Mesothelial cell of epicardium (in vitro differentiated cells): ENCODE results near the gene OTOG. TPM values are rescaled to one million over a fixed set of nuclear protein-coding genes. Genes with fewer than 3 reads are reported as not detected.
"Not testable (repeated sequence)": the region's sequence is repeated elsewhere in the genome, so short reads cannot be mapped to it uniquely, and the experiment has no call there.

Experiments
- DNase-seq, 2 experiments: peaks; one replicate each; pipeline ENCODE4 v3.0.0; 2021; ENCODE audit warnings: low spot score in 2 of 2; ENCODE audit not compliant: unreplicated experiment in 2 of 2
- H3K27ac Mint-ChIP-seq: 2 replicates; pipeline ENCODE4 v1.8.0; 2021; ENCODE audit warnings: mixed read lengths
- H3K27me3 Mint-ChIP-seq: 2 replicates; pipeline ENCODE4 v1.8.0; 2021; ENCODE audit warnings: low read depth, mixed read lengths
- H3K36me3 Mint-ChIP-seq: 2 replicates; pipeline ENCODE4 v1.8.0; 2021; ENCODE audit warnings: mixed read lengths
- H3K4me1 Mint-ChIP-seq: 2 replicates; pipeline ENCODE4 v1.8.0; 2021; ENCODE audit warnings: mixed read lengths
- H3K4me3 Mint-ChIP-seq: 2 replicates; pipeline ENCODE4 v1.8.0; 2021; ENCODE audit warnings: mild to moderate bottlenecking, moderate library complexity, mixed read lengths
- H3K9me3 Mint-ChIP-seq: 2 replicates; pipeline ENCODE4 v1.8.0; 2021; ENCODE audit warnings: mixed read lengths
- CTCF ChIP-seq: fragments of 200-600 bp; sonication (generic); IDR thresholded peaks from one replicate; pipeline ENCODE4 v1.5.0; 2021; ENCODE audit warnings: antibody characterized with exemption; ENCODE audit not compliant: unreplicated experiment
- total RNA-seq: library from RNA; stranded (reverse); gene quantifications from 3 replicates; pipeline ENCODE4 v1.2.1, GENCODE V29; 2021

OTOG gene
- total RNA-seq, 1 donor from 2014 or later: 1.8 TPM

- no peaks in the 10 kb centered on the region for H3K4me1 Mint-ChIP-seq
- no peak overlapping the region for H3K27ac Mint-ChIP-seq
- no peak for TF ChIP-seq CTCF
- peaks cover 5% of the 10 kb centered on the region for H3K9me3 Mint-ChIP-seq
- H3K27me3 Mint-ChIP-seq: peaks cover 68% of the 10 kb centered on the region
- H3K36me3 Mint-ChIP-seq: no peaks in the 10 kb centered on the region
- no peak for DNase-seq
- no peak overlapping the region for H3K4me3 Mint-ChIP-seq
Measured at GRCh38 chr11:17611049-17611448, 64.0 kb downstream of the OTOG start.

- no peak for TF ChIP-seq CTCF
- H3K27me3 Mint-ChIP-seq: peaks cover 68% of the 10 kb centered on the region
- H3K27ac Mint-ChIP-seq: no peak overlapping the region
- no peaks in the 10 kb centered on the region for H3K36me3 Mint-ChIP-seq
- H3K4me3 Mint-ChIP-seq: no peak overlapping the region
- no peaks in the 10 kb centered on the region for H3K4me1 Mint-ChIP-seq
- peaks cover 5% of the 10 kb centered on the region for H3K9me3 Mint-ChIP-seq
- no peak for DNase-seq
Measured at GRCh38 chr11:17611503-17612220, 64.6 kb downstream of the OTOG start.

GRCh38 chr11:17612221-17613188 lies 65.4 kb downstream of the OTOG start:
- no peak overlapping the region for H3K4me3 Mint-ChIP-seq
- H3K27ac Mint-ChIP-seq: no peak overlapping the region
- DNase-seq: no peak
- no peaks in the 10 kb centered on the region for H3K4me1 Mint-ChIP-seq
- H3K27me3 Mint-ChIP-seq: peaks cover 67% of the 10 kb centered on the region
- peaks cover 5% of the 10 kb centered on the region for H3K9me3 Mint-ChIP-seq
- H3K36me3 Mint-ChIP-seq: no peaks in the 10 kb centered on the region
- TF ChIP-seq CTCF: no peak

GRCh38 chr11:17613428-17613962 lies 66.4 kb downstream of the OTOG start:
- Mint-ChIP-seq H3K27ac (no peak overlapping the region), H3K36me3 (no peaks in the 10 kb centered on the region), H3K4me3 (no peak overlapping the region), H3K27me3 (peaks cover 68% of the 10 kb centered on the region), H3K4me1 (no peaks in the 10 kb centered on the region), H3K9me3 (peaks cover 9% of the 10 kb centered on the region)
- no peak for TF ChIP-seq CTCF
- no peak for DNase-seq

- Mint-ChIP-seq H3K4me1 (no peaks in the 10 kb centered on the region), H3K9me3 (peaks cover 9% of the 10 kb centered on the region), H3K4me3 (no peak overlapping the region), H3K27ac (no peak overlapping the region), H3K27me3 (peaks cover 66% of the 10 kb centered on the region), H3K36me3 (no peaks in the 10 kb centered on the region)
- no peak for DNase-seq
- TF ChIP-seq CTCF: no peak
Measured at GRCh38 chr11:17613983-17614382, 66.9 kb downstream of the OTOG start.

- H3K4me1 Mint-ChIP-seq, DNase-seq, H3K36me3 Mint-ChIP-seq, H3K4me3 Mint-ChIP-seq, H3K27ac Mint-ChIP-seq: not testable (repeated sequence)
- Mint-ChIP-seq H3K9me3 (peaks cover 45% of the 10 kb centered on the region), H3K27me3 (peaks cover 75% of the 10 kb centered on the region)
Measured at GRCh38 chr11:17622711-17623110, 75.7 kb downstream of the OTOG start.
